ENCODE measurements around the gene KLHL41. TPM values are rescaled to one million over a fixed set of nuclear protein-coding genes. Genes with fewer than 3 reads are reported as not detected.

KLHL41 gene
- total and polyA plus RNA-seq, 2 of the 13 experiments (the other 11 are each of a cell fraction or from before 2014, with no cell fraction given): 0.07 to 0.31 TPM

DNA sequence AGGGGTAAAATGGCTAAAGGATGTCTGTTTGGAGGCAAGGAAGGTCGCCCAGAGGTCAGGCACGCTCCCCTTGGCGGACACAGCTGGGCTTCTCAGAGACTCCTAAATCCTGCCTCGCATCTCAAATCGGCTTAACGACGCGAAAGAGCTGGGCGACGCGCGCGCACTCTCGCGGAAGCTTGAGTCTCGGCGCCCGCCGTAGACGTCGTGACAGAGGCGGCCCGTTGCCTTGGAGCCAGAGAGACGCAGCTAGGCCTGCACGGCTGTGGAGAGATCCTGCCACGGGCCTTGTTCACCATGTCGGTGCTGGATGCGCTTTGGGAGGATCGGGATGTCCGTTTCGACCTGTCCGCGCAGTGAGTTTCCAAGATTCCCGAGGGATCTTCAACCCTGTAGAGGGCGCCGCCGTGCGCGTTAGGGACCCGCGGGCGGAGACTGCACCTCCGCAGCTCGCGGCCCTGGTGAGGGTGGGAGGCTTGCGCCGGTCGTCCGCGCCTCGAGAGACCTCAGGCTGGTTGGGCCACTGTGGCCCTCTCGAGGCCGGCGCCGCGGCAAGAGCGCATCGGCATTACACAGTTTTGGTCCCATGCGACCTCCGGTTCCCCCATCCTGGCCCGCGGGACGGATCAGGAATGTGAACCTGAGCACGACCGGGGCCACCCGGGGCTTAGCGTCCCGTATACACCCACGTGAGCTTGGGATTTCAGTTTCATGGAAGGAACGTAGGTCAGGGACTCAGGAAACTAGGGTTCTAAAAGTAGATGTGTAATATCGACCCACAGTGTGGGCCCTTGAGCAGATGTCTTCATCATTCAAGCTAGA lies 30.0 kb upstream of the KLHL41 start, which contains the start of gene BBS5 (continued):
- TF ChIP-seq, protein P1, sequence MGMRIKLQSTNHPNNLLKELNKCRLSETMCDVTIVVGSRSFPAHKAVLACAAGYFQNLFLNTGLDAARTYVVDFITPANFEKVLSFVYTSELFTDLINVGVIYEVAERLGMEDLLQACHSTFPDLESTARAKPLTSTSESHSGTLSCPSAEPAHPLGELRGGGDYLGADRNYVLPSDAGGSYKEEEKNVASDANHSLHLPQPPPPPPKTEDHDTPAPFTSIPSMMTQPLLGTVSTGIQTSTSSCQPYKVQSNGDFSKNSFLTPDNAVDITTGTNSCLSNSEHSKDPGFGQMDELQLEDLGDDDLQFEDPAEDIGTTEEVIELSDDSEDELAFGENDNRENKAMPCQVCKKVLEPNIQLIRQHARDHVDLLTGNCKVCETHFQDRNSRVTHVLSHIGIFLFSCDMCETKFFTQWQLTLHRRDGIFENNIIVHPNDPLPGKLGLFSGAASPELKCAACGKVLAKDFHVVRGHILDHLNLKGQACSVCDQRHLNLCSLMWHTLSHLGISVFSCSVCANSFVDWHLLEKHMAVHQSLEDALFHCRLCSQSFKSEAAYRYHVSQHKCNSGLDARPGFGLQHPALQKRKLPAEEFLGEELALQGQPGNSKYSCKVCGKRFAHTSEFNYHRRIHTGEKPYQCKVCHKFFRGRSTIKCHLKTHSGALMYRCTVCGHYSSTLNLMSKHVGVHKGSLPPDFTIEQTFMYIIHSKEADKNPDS (CRISPR knock-in tag; IDR thresholded peaks at IDR 0.05): 0 out of 2 replicates have a peak, but pooled peaks have one; percentile 21
- TF ChIP-seq, protein P2, sequence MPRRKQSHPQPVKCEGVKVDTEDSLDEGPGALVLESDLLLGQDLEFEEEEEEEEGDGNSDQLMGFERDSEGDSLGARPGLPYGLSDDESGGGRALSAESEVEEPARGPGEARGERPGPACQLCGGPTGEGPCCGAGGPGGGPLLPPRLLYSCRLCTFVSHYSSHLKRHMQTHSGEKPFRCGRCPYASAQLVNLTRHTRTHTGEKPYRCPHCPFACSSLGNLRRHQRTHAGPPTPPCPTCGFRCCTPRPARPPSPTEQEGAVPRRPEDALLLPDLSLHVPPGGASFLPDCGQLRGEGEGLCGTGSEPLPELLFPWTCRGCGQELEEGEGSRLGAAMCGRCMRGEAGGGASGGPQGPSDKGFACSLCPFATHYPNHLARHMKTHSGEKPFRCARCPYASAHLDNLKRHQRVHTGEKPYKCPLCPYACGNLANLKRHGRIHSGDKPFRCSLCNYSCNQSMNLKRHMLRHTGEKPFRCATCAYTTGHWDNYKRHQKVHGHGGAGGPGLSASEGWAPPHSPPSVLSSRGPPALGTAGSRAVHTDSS (CRISPR knock-in tag; conservative IDR thresholded peaks at IDR 0.05): no peak
- TF ChIP-seq PLRG1 (conservative IDR thresholded peaks at IDR 0.05) (no peak), EHMT2 (IDR thresholded peaks at IDR 0.05; ENCODE audit: borderline replicate concordance, low read depth, low read length) (0 out of 2 replicates have a peak, but pooled peaks have one; percentile 1), ZFX (CRISPR knock-in tag; IDR thresholded peaks at IDR 0.05; ENCODE audit: low read depth) (peak; percentile 98), ZBTB42 (CRISPR knock-in tag; IDR thresholded peaks at IDR 0.05) (no peak), ZNF777 (CRISPR knock-in tag; IDR thresholded peaks at IDR 0.05) (peak; percentile 79), PPARG (CRISPR knock-in tag; conservative IDR thresholded peaks at IDR 0.05) (peak; percentile 73), ZNF772 (CRISPR knock-in tag; IDR thresholded peaks at IDR 0.05) (peak; percentile 90), ZSCAN9 (CRISPR knock-in tag; IDR thresholded peaks at IDR 0.05; ENCODE audit: borderline replicate concordance) (peak; percentile 91), ZNF879 (CRISPR knock-in tag; IDR thresholded peaks at IDR 0.05) (peak; percentile 76; the same call in 1 of the 2 replicates), TBL1XR1 (IDR thresholded peaks at IDR 0.05; ENCODE audit: borderline replicate concordance, low read length, partially characterized antibody) (peak; percentile 19), ZNF614 (CRISPR knock-in tag; IDR thresholded peaks at IDR 0.05; ENCODE audit: borderline replicate concordance) (peak; percentile 86; the same call in 1 of the 2 replicates), FOXC1 (CRISPR knock-in tag; IDR thresholded peaks at IDR 0.05; ENCODE audit: borderline replicate concordance) (peak; percentile 92), YEATS2 (CRISPR knock-in tag; IDR thresholded peaks at IDR 0.05; ENCODE audit: borderline replicate concordance) (peak; percentile 92), ERF (CRISPR knock-in tag; IDR thresholded peaks at IDR 0.05) (peak; percentile 93), ZSCAN25 (CRISPR knock-in tag; IDR thresholded peaks at IDR 0.05) (peak; percentile 71; the same call in 1 of the 2 replicates), NBN (conservative IDR thresholded peaks at IDR 0.05) (no peak), MIER3 (CRISPR knock-in tag; IDR thresholded peaks at IDR 0.05; ENCODE audit: borderline replicate concordance) (peak; percentile 68; the same call in 1 of the 2 replicates), FOXJ3 (CRISPR knock-in tag; IDR thresholded peaks at IDR 0.05; ENCODE audit: borderline replicate concordance) (peak; percentile 78), THAP11 (CRISPR knock-in tag; IDR thresholded peaks at IDR 0.05) (peak; percentile 82), ARHGAP35 (CRISPR knock-in tag; IDR thresholded peaks at IDR 0.05; ENCODE audit: borderline replicate concordance) (peak; percentile 96)
- TF ChIP-seq, protein P3, sequence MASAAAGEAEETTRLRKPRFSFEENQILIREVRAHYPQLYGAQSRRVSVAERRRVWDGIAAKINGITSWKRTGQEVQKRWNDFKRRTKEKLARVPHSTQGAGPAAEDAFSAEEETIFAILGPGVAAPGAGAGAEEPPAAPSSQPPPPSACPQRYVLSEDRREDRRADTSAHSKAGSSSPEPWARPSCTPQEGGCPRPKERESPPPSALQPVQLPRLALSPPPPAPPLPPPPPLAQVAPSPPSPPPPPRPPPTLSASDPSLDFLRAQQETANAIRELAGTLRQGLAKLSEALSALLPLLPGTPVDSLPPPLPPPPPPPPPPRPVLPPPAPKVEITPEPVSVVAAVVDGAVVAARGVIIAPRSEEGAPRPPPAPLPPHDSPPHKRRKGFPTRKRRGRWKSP (CRISPR knock-in tag; IDR thresholded peaks at IDR 0.05): peak; percentile 98
- TF ChIP-seq, protein P4, sequence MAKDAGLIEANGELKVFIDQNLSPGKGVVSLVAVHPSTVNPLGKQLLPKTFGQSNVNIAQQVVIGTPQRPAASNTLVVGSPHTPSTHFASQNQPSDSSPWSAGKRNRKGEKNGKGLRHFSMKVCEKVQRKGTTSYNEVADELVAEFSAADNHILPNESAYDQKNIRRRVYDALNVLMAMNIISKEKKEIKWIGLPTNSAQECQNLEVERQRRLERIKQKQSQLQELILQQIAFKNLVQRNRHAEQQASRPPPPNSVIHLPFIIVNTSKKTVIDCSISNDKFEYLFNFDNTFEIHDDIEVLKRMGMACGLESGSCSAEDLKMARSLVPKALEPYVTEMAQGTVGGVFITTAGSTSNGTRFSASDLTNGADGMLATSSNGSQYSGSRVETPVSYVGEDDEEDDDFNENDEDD (CRISPR knock-in tag; IDR thresholded peaks at IDR 0.05; ENCODE audit: borderline replicate concordance): peak; percentile 82; the same call in 1 of the 2 replicates

All from HepG2 (cell line).